IMR-90 (cell line): Measurements from ENCODE around the gene CES3. TPM values are rescaled to one million over a fixed set of nuclear protein-coding genes. Genes with fewer than 3 reads are reported as not detected.

ENCODE experiments used
- ATAC-seq: fragments of 200-7000 bp; cut with Tn5 transposase; 2 replicates; pipeline ENCODE4 v1.9.1; 2020; ENCODE audit warnings: low read depth, mild to moderate bottlenecking, moderate library complexity
- BruUV-seq: library from RNA; stranded (reverse); fragments of 400-500 nt; replicated peaks from 2 replicates; lab custom pipeline; 2021; lab: Mats Ljungman, UMichigan
- CTCF ChIA-PET: fragments of 300-600 bp; formaldehyde crosslinking; extraction: SDS; loops from one replicate; lab custom pipeline; 2021; ENCODE audit warnings: antibody characterized with exemption; lab: Yijun Ruan, JAX
- POLR2A ChIA-PET: fragments of 300-600 bp; sonication (Branson Sonifier 250); formaldehyde crosslinking; loops from one replicate; lab custom pipeline; 2022; ENCODE audit warnings: antibody characterized with exemption; ENCODE audit not compliant: unreplicated experiment; lab: Charles Lee
- DNase-seq: peaks from one replicate; pipeline ENCODE4 v3.0.0; 2013
- H2AFZ ChIP-seq: replicated peaks from 2 replicates; pipeline ENCODE3; 2013; ENCODE audit warnings: low read length, mild to moderate bottlenecking; ENCODE audit not compliant: poor library complexity
- H2AK5ac ChIP-seq: 2 replicates; pipeline ENCODE4 v1.6.1; 2013; ENCODE audit warnings: low read depth, low read length, inconsistent platforms
- H2AK9ac ChIP-seq: replicated peaks from 2 replicates; pipeline ENCODE3; 2013; ENCODE audit warnings: mild to moderate bottlenecking, low read depth, low read length, moderate library complexity; ENCODE audit not compliant: poor library complexity
- H2BK120ac ChIP-seq: 2 replicates; pipeline ENCODE4 v1.6.1; 2013; ENCODE audit warnings: low read depth, low read length, inconsistent platforms
- H2BK15ac ChIP-seq: 3 replicates; pipeline ENCODE4 v1.6.1; 2013; ENCODE audit warnings: low read depth, low read length, inconsistent platforms
- H2BK20ac ChIP-seq: 2 replicates; pipeline ENCODE4 v1.6.1; 2013; ENCODE audit warnings: low read depth, mild to moderate bottlenecking, inconsistent platforms, low read length, moderate library complexity
- H2BK5ac ChIP-seq: 2 replicates; pipeline ENCODE4 v1.6.1; 2013; ENCODE audit warnings: mild to moderate bottlenecking, low read depth, low read length, inconsistent platforms; ENCODE audit not compliant: poor library complexity, severe bottlenecking
- H3K14ac ChIP-seq: replicated peaks from 2 replicates; pipeline ENCODE4 v1.6.1; 2013; ENCODE audit warnings: low read depth, low read length, inconsistent platforms
- H3K18ac ChIP-seq: 2 replicates; pipeline ENCODE4 v1.6.1; 2013; ENCODE audit warnings: low read depth, low read length, control low read depth
- H3K23ac ChIP-seq: 2 replicates; pipeline ENCODE4 v1.6.1; 2013; ENCODE audit warnings: low read depth, low read length, inconsistent platforms
- H3K27ac ChIP-seq: 2 replicates; pipeline ENCODE4 v1.5.1; 2013; ENCODE audit warnings: mild to moderate bottlenecking, control low read depth, low read length; ENCODE audit not compliant: insufficient read depth
- H3K27me3 ChIP-seq: 2 replicates; pipeline ENCODE4 v1.6.1; 2013; ENCODE audit warnings: low read length; ENCODE audit not compliant: control insufficient read depth, insufficient read depth
- H3K36me3 ChIP-seq: 2 replicates; pipeline ENCODE4 v1.6.1; 2013; ENCODE audit warnings: low read length, mixed read lengths; ENCODE audit not compliant: control insufficient read depth, insufficient read depth
- H3K4ac ChIP-seq: 2 replicates; pipeline ENCODE4 v1.6.1; 2013; ENCODE audit warnings: low read depth, low read length, inconsistent platforms
- H3K4me1 ChIP-seq: 2 replicates; pipeline ENCODE4 v1.6.1; 2013; ENCODE audit warnings: low read length, mixed read lengths; ENCODE audit not compliant: control insufficient read depth, insufficient read depth
- H3K4me2 ChIP-seq: 2 replicates; pipeline ENCODE4 v1.6.1; 2013; ENCODE audit warnings: low read depth, mild to moderate bottlenecking, control low read depth, low read length, moderate library complexity
- H3K4me3 ChIP-seq: 2 replicates; pipeline ENCODE4 v1.5.1; 2013; ENCODE audit warnings: low read depth, mild to moderate bottlenecking, control low read depth, low read length, moderate library complexity; ENCODE audit not compliant: insufficient read depth
- H3K56ac ChIP-seq: 2 replicates; pipeline ENCODE4 v1.6.1; 2013; ENCODE audit warnings: low read length, inconsistent platforms; ENCODE audit not compliant: insufficient read depth; ENCODE audit errors: extremely low read depth
- H3K79me1 ChIP-seq, 2 experiments: 2 replicates each; pipeline ENCODE4 v1.6.1; 2013; ENCODE audit warnings: low read length in 2 of 2, inconsistent platforms in 1 of 2, low read depth in 1 of 2
- H3K9ac ChIP-seq: 2 replicates; pipeline ENCODE4 v1.6.1; 2013; ENCODE audit warnings: low read depth, low read length, control low read depth
- H3K9me1 ChIP-seq: 2 replicates; pipeline ENCODE4 v1.6.1; 2013; ENCODE audit warnings: low read length, inconsistent platforms; ENCODE audit not compliant: insufficient read depth
- H3K9me3 ChIP-seq: 2 replicates; pipeline ENCODE4 v1.6.1; 2013; ENCODE audit warnings: low read length; ENCODE audit not compliant: control insufficient read depth, insufficient read depth
- H4K20me1 ChIP-seq: 2 replicates; pipeline ENCODE4 v1.6.1; 2013; ENCODE audit warnings: low read length, inconsistent platforms; ENCODE audit not compliant: insufficient read depth
- H4K5ac ChIP-seq: 2 replicates; pipeline ENCODE4 v1.6.1; 2013; ENCODE audit warnings: mild to moderate bottlenecking, low read depth, low read length, control low read depth
- H4K8ac ChIP-seq, 2 experiments: 2 replicates each; pipeline ENCODE4 v1.6.1; 2013; ENCODE audit warnings: low read depth in 2 of 2, low read length in 2 of 2, control low read depth in 1 of 2, inconsistent platforms in 1 of 2
- H4K91ac ChIP-seq: 2 replicates; pipeline ENCODE4 v1.6.1; 2013; ENCODE audit warnings: low read depth, low read length, inconsistent platforms; ENCODE audit not compliant: insufficient read depth
- BHLHE40 ChIP-seq: fragments of 150-350 bp; IDR thresholded peaks from 2 replicates; pipeline ENCODE4 v1.6.1; 2016; ENCODE audit warnings: mild to moderate bottlenecking, low read depth, low read length
- CEBPB ChIP-seq: IDR thresholded peaks from 2 replicates; pipeline ENCODE4 v1.6.1; 2012; ENCODE audit warnings: low read depth, low read length, improper control_type of control experiment
- CHD1 ChIP-seq: IDR thresholded peaks from 2 replicates; pipeline ENCODE4 v1.6.1; 2012; ENCODE audit warnings: low read depth, low read length, improper control_type of control experiment
- CTCF ChIP-seq: conservative IDR thresholded peaks from 2 replicates; pipeline ENCODE4 v1.5.1; 2012; ENCODE audit warnings: mild to moderate bottlenecking, low read depth, low read length, improper control_type of control experiment
- ELK1 ChIP-seq: fragments of 150-350 bp; IDR thresholded peaks from 2 replicates; pipeline ENCODE4 v1.6.1; 2016; ENCODE audit warnings: low read depth, mild to moderate bottlenecking, low read length, moderate library complexity, borderline replicate concordance
- FOS ChIP-seq: fragments of 150-350 bp; IDR thresholded peaks from 2 replicates; pipeline ENCODE4 v1.6.1; 2016; ENCODE audit warnings: low read depth, low read length
- MAFK ChIP-seq: IDR thresholded peaks from 2 replicates; pipeline ENCODE4 v1.6.1; 2012; ENCODE audit warnings: low read depth, low read length, improper control_type of control experiment
- MAZ ChIP-seq: IDR thresholded peaks from 2 replicates; pipeline ENCODE4 v1.6.1; 2012; ENCODE audit warnings: low read depth, mild to moderate bottlenecking, low read length, improper control_type of control experiment, moderate library complexity, borderline replicate concordance
- MXI1 ChIP-seq: IDR thresholded peaks from 2 replicates; pipeline ENCODE4 v1.6.1; 2012; ENCODE audit warnings: low read depth, mild to moderate bottlenecking, low read length, moderate library complexity, borderline replicate concordance
- NFE2L2 ChIP-seq: fragments of 150-350 bp; IDR thresholded peaks from 2 replicates; pipeline ENCODE4 v1.6.1; 2016; ENCODE audit warnings: low read depth, mild to moderate bottlenecking, low read length
- POLR2A ChIP-seq: IDR thresholded peaks from 2 replicates; pipeline ENCODE4 v1.6.1; 2012; ENCODE audit warnings: mild to moderate bottlenecking, low read depth, low read length
- RAD21 ChIP-seq: IDR thresholded peaks from 2 replicates; pipeline ENCODE4 v1.6.1; 2012; ENCODE audit warnings: low read length, improper control_type of control experiment
- RCOR1 ChIP-seq: IDR thresholded peaks from 2 replicates; pipeline ENCODE4 v1.6.1; 2012; ENCODE audit warnings: mild to moderate bottlenecking, low read length, improper control_type of control experiment; ENCODE audit not compliant: insufficient replicate concordance
- RFX5 ChIP-seq: IDR thresholded peaks from 2 replicates; pipeline ENCODE4 v1.8.0; 2012; ENCODE audit warnings: low read depth, mild to moderate bottlenecking, low read length, moderate library complexity
- SMC3 ChIP-seq: fragments of 150-350 bp; IDR thresholded peaks from 2 replicates; pipeline ENCODE4 v1.6.1; 2016; ENCODE audit warnings: low read depth, mild to moderate bottlenecking, antibody characterized with exemption, low read length, moderate library complexity
- USF2 ChIP-seq: fragments of 150-350 bp; IDR thresholded peaks from 2 replicates; pipeline ENCODE4 v1.6.1; 2017; ENCODE audit warnings: mild to moderate bottlenecking, antibody characterized with exemption, low read length, low read depth
- WGBS, 2 experiments: methylation state at CpG; one replicate each; pipeline versions ENCODE4 v1.1.5 to v1.1.7; 2013; ENCODE audit warnings: missing lambda C conversion rate in 2 of 2; ENCODE audit not compliant: insufficient read length in 1 of 2; ENCODE audit errors: extremely low coverage in 2 of 2; 5-methylcytosine and 5-hydroxymethylcytosine counted together
- dilution Hi-C: fragments of 300-500 bp; cut with HindIII; formaldehyde crosslinking; loops from one replicate; pipeline ENCODE4 v1.14.3; 2018; ENCODE audit warnings: low sequenced_read_pairs; ENCODE audit not compliant: unreplicated experiment
- in situ Hi-C: fragments of 300-500 bp; cut with MboI; formaldehyde crosslinking; loops from 3 replicates; pipeline ENCODE4 v1.14.3; 2019; ENCODE audit warnings: low sequenced_read_pairs, inconsistent platforms, mixed read lengths
- intact Hi-C: fragments of 100-400 bp; cut with micrococcal nuclease; formaldehyde crosslinking; loops from 2 replicates; pipeline ENCODE4 v1.10.0; 2022
- polyA plus RNA-seq, 3 experiments: library from polyadenylated mRNA; depleted of rRNA; stranded (reverse); fragments of >200 nt; gene quantifications; 2 replicates each; pipeline ENCODE4 v1.2.3, GENCODE V29; 2012; ENCODE audit warnings: low replicate concordance in 1 of 3
- total RNA-seq: library from RNA; depleted of rRNA; stranded (reverse); fragments of >200 nt; gene quantifications from 2 replicates; pipeline ENCODE4 v1.2.3, GENCODE V29; 2012

CES3 gene
- total and polyA plus RNA-seq, 2 of the 4 experiments (the other 2 are of a cell fraction), result 0.03 TPM; not detected in 1

GRCh38 chr16:67009158-67009557 lies 48.1 kb downstream of the CES3 start:
- Histone ChIP-seq H3K9me3 (no peaks in the 10 kb centered on the region), H2AK5ac (0 out of 2 replicates have a peak overlapping the region, but pooled peaks have one; percentile 37), H4K20me1 (no peaks in the 10 kb centered on the region), H3K56ac (no peak overlapping the region), H3K9me1 (no peaks in the 10 kb centered on the region), H2AFZ (peak overlapping the region; percentile 26), H3K23ac (no peak overlapping the region; the same call in 1 of the 2 replicates), H3K14ac (no peak overlapping the region), H2BK20ac (no peak overlapping the region), H2BK120ac (no peak overlapping the region), H3K79me1 (no peaks in the 10 kb centered on the region), H3K27me3 (peaks cover 11% of the 10 kb centered on the region), H4K5ac (no peak overlapping the region), H4K8ac (no peak overlapping the region), H3K9ac (no peak overlapping the region), H3K4me1 (peaks cover 2% of the 10 kb centered on the region), H3K4me2 (no peak overlapping the region), H3K18ac (no peak overlapping the region), H3K27ac (no peak overlapping the region), H2BK5ac (no peak overlapping the region), H2AK9ac (peak overlapping the region; percentile 57), H3K36me3 (no peaks in the 10 kb centered on the region), H3K4ac (no peak overlapping the region), H4K91ac (no peak overlapping the region), H3K4me3 (no peak overlapping the region), H2BK15ac (no peak overlapping the region)
- intact Hi-C loops (no loop called here), dilution Hi-C loops (no loop called here), in situ Hi-C loops (no loop called here)
- no peak for TF ChIP-seq RFX5
- TF ChIP-seq BHLHE40, result no peak
- TF ChIP-seq FOS, result no peak
- no peak for TF ChIP-seq MAFK
- TF ChIP-seq NFE2L2, result no peak
- TF ChIP-seq CTCF, result no peak
- TF ChIP-seq MAZ, result no peak
- no peak for TF ChIP-seq CEBPB
- TF ChIP-seq RCOR1, result no peak
- no peak for TF ChIP-seq POLR2A
- no peak for TF ChIP-seq CHD1
- no peak for TF ChIP-seq MXI1
- no peak for TF ChIP-seq RAD21
- TF ChIP-seq ELK1, result no peak
- TF ChIP-seq USF2, result no peak
- TF ChIP-seq SMC3, result no peak
- no CpG with 5 or more reads among the region's 1 CpG for WGBS, 2 experiments
- POLR2A ChIA-PET, result no interaction called here
- CTCF ChIA-PET, result interaction anchor here (0.6 kb wide), 1 partner anchor 391 kb away, joined by 3 read pairs; no protein-coding TSS in a partner anchor
- DNase-seq, result no peak
- BruUV-seq, result no TSS peak
- no peak for ATAC-seq
